Fibroblast of gingiva (primary cell): Measurements from ENCODE around the gene DCAF8L1.
"Not testable (repeated sequence)": the region's sequence is repeated elsewhere in the genome, so short reads cannot be mapped to it uniquely, and the experiment has no call there.

Experiments used
- DNase-seq: peaks from one replicate; pipeline ENCODE4 v3.0.0-alpha.2; 2011; ENCODE audit warnings: low read depth

DCAF8L1 gene

DNA sequence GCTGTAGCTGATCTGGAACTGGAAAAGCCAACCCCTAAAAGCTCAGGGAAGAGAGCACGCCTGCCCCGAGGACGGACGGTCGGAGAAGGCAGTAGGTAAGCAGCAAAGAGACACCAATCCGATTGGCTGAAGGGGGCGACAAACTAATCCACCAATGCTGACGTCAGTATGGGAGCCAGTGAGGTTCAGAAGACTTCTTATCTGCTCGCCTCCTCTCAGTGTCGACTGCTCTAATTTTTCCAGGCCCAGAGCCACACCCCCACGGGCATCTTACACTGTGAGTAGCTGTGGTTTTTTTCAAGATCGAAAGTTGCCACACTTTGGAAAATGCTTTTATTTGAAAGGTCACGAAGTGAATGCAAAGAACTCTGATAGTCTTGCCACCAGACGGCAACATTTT, at the start of gene DCAF8L1:
TSS of gene DCAF8L1 (minus strand) at position 101 of the 400 bp plus-strand sequence. CDS start 115 bp downstream, outside the sequence.
- DNase-seq: no peak

DNA sequence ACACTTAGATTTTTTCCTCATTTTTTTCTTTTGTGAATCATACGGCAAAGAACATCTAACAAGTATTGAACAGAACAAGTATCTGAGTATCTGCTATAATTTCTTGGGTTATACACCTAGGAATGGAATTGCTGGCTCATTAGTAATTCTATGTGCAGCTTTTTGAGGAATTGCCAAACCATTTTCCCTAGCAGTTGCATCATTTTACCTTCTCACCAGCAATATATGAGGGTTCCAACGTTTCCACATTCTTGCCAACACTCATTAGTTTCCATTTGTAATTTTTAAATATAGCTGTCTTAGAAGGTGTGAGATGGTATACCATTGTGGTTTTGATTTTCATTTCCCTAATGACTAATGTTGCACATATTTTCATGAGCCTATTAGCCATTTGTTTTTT, 41.1 kb upstream of the DCAF8L1 start:
- no peak for DNase-seq

DNA sequence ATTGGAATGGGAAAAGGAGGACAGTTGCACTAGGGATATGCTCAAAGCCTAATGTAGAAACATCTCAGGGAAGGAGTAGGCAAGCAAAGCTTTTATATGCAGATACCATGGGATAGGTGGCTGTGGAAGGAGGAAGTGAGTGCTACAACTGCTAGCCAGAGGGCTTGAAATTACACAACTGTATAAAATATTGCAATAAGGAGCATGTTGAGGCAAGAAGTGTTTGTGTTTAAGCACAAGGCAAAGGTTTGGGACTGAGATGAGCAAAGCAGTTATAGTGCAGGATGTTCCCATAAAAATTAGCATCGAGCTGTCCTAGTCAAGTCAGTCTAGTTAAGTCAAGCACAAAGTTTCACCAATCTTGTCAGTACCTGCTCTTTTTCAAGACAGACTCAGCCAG, 35.6 kb upstream of the DCAF8L1 start:
- DNase-seq: no peak

DNA sequence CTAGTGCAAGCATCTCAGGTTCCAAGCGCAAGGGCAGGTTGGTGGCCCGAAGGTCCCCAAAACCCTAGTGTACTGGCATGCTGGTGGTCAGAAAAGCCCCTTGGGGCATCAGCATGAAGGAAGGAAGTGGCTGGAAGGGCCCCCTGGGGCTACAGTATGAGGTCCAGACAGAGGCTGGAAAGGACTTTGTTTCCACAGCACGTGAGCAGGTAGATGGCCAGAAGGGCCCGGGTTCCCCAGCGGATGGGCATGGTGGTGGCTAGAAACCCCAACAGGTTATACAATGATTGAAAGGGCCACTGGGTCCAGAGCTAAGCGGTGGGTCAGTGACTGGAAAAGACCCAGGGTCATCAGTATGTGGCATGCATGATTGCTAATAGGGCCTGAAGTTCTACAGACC, 34.7 kb upstream of the DCAF8L1 start:
- no peak for DNase-seq

DNA sequence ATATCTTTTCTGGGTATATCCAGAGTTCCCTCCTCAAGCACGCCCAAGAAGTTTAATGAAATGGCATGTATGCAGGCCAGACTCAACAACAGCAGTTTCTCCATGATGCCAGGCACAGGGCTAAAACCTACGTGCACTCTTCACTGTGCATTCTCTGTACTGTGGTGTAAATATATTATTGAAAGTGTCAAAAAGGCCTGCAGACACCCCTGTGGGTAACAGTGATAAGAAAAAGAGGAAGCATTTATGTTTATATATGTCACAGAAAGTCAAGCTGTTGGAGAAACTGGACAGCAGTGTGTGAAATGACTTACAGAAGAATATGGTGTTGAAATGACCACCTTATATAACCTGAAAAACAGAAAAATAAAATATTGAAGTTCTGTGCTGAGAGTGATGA, 29.6 kb upstream of the DCAF8L1 start:
- no peak for DNase-seq

- DNase-seq: no peak
Measured at GRCh38 chrX:27998666-27999065, 17.4 kb upstream of the DCAF8L1 start.

- no peak for DNase-seq
Measured at GRCh38 chrX:27997622-27998021, 16.4 kb upstream of the DCAF8L1 start.

DNA sequence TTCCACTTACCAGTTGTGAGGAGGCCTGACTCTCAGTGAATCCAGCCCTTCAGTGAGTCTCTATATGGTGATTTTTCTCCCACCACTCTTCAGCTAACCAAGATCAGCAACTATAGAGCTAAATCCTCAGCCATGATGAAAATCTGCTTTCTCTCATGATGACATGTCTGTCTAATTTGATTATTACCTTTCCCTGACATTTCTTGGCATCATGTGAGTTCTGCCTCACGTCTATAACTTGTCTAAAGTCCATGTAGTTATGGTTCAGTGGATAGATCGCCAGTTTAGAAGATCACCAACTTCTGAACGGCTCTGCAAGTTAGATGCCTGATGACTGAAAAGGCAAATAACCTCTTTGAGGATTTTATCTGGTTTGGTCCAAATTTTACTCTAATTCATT, 14.9 kb upstream of the DCAF8L1 start:
- DNase-seq: no peak

GRCh38 chrX:27995611-27996010, 14.4 kb upstream of the DCAF8L1 start:
- DNase-seq: no peak

DNA sequence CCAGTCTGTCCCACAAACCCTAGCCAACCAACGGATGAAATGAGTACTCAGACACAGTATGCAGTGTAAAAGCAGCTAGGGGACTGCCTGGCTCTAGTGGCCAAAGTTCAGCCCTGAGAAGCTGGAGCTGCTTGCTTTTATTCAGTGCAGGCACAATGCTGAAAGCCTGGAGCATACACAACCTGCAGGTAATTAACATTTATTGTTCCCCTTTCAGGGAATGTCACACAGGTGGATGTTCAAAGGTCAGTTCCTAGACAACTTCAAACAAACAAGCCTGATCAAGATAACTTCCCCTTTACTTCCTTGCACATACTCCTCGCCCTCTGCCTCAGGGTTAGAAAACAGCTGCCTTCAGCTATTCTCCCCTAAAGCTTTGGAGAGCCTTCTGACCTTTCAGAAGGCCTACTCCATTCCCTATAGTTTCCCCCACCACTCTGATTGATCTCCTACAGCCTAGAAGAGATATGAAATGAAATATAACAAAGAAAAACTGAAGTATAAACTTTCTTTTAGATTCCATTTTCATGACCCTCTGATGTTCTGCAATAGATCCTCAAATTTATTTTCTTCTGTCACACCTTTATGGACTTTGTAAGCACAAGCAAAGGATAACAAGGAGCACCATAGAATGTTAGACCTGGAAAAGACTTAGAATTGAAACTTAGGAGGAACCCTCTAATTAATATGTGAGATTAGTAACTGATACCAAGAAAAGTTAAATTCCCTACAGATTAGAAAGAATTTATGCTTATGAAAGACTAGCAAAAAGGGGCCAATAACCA, 6.8 kb upstream of the DCAF8L1 start:
- no peak for DNase-seq

DNA sequence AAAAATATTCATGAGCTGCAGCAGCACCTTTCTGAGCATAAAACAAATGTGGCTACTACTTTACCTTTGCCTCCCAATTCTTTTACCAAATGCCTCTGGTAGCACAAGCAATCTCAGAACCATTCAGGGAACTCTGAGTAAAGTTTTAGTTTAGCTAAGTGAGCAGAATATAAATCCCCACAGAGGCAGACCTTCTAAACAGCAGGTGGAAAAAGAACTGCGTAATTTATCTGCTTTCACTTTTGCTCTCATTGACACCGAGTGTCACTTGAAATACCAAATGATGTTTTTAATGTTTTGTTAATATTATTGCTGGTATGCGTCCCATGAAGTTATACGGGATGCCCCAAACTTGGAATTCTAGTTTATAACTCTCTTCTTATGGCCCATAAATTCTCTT, 4.3 kb downstream of the DCAF8L1 start:
- not testable (repeated sequence) for DNase-seq

- DNase-seq: peak; percentile 16
Measured at GRCh38 chrX:27976284-27976683, 5.0 kb downstream of the DCAF8L1 start.

DNA sequence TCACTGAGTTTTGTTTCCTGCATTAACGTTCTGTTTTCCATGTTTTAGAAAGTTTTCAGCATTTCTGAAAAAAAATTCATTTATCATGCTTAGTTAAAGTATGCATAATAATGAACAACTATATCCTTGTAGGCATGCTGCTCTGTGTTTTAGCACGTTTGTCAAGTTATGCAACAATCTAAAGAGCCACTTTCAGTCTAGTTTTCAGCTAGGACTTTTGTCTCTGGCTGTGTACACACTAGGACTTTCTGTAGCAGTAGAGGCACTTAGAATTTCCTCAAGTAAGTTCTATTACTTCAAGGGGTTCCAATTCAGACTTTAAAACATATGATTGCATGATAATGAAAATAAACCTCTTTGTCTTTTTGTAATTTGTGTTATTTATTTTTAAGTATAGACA, 12.4 kb downstream of the DCAF8L1 start:
- DNase-seq: no peak

GRCh38 chrX:27968352-27968751, 12.9 kb downstream of the DCAF8L1 start:
- DNase-seq: no peak

DNA sequence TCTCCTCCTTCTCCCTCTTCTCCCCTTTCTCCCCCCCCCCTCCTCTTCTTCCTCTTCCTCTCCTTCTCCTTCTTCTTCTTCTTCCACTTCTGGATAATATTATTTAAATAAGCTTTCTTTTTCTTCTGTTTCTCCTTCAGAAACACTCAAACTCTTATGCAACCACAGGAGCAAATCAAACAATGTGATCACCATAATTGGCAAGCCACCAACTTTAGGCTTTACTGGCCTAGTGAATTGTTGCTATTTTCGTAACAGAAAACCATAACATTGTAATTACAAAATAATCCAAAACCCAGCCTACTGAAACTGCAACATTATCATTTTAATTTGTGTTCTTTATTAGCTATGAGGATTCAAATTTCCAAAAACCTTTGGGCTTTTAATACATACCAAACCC, 14.3 kb downstream of the DCAF8L1 start:
- peak; percentile 67 for DNase-seq

DNA sequence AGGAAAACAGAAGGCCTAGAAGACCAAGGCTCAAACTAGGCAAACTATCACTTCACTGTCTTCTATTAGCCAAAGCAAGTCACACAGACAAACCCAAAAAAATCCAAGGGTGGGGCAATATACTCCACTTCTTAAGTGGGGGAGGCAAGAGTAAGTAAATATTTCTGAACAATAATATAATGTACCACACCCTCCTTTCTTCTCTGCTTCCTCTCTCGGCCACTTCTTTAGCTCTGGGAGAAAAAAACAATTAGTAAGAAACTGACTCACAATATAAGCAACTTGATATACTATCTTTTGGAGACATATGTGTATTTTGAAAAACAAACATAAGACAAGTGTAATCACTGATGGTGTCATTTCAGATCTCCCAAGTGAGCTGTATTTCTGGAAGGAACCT, 14.8 kb downstream of the DCAF8L1 start:
- DNase-seq: peak; percentile 0

- not testable (repeated sequence) for DNase-seq
Measured at GRCh38 chrX:27965348-27965747, 15.9 kb downstream of the DCAF8L1 start.

- DNase-seq: no peak
Measured at GRCh38 chrX:27964432-27964831, 16.8 kb downstream of the DCAF8L1 start.

DNA sequence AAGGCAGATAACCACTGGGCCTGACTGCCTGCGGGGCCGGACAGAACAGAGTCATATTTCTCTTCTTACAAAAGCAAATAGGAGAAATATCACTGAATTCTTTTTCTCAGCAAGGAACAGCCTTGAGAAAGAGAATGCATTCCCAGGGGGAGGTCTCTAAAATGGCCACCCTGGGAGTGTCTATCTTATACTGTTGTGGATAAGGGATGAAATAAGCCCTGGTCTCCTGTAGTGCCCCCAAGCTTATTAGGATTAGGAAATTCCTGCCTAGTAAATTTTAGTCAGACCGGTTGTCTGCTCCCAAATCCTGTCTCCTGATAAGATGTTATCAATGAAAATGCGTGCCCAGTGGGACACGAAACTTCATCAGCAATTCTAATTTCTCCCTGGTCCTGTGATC, 20.8 kb downstream of the DCAF8L1 start:
- not testable (repeated sequence) for DNase-seq

- DNase-seq: no peak
Measured at GRCh38 chrX:27953171-27953570, 28.1 kb downstream of the DCAF8L1 start.

DNA sequence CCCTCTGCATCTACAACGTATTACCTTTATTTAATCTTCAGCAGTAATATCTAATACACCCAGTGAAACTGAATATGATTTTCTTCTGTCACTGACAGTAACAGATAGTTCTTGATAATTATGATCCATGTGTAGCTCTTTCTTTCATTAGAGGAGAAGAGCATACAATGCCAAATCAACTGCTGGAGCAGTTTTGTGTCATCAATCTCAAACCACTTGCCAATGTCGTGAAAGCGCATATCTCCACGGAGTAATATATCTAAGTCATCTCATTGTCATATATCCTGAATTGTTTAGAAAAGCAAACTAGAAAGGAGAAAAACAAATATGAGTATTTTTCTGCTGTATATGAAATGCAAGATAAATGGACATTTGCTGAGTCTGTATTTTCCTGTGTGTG, 47.9 kb downstream of the DCAF8L1 start:
- DNase-seq: no peak
